Activated gamma-delta T cell treated with anti-CD3 and anti-CD28 coated beads, Interleukin-2, amount 50 U/mL, for 16 hours (primary cell): ENCODE results near the gene SLC24A3.

Experiments used
- DNase-seq: peaks from one replicate; pipeline ENCODE4 v3.0.0-alpha.2; 2020; ENCODE audit warnings: low read depth

Gene SLC24A3

DNA sequence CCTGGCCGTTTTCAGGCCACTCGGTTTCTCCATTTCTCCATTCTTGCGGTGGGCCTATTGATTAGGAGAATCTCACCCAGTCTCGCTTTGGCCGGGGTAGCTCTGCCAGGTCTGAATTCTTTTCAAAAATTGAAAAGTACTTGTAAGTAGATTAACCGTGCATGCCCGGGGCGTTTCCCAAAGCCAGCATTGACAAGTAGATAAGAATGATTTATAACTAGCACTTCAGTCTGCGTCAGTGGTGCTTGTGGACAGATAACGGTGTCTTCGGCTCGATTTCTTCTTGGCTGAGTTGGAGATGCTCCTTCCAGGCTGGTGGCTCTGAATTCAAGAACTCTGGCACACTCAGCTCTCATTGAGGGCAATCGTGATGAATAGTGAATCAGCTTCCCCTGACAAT, 29.0 kb downstream of the SLC24A3 start:
- DNase-seq: no peak

GRCh38 chr20:19244291-19244690, 31.8 kb downstream of the SLC24A3 start:
- no peak for DNase-seq

GRCh38 chr20:19249106-19249879, 36.9 kb downstream of the SLC24A3 start:
- DNase-seq: no peak

DNA sequence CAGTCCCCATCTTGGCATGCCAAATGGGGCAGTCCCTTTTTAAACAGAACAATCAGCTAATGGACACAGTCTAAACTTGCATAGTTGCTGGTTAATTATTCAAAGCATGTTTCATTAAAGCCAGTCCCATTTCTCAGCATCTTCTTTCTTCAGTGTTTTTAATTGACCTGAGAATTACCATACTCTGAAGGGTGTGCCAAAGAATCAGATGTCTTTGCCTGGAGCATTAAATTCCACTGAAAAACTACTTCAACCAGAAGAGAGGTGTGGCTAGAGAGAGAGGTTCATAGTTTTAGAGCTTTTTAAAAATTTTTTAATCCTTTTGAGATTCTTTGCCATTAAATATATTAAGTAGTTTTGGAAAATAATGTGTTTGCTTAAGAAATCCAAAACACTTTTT, 37.9 kb downstream of the SLC24A3 start:
- DNase-seq: no peak

GRCh38 chr20:19251506-19251905, 39.1 kb downstream of the SLC24A3 start:
- no peak for DNase-seq

DNA sequence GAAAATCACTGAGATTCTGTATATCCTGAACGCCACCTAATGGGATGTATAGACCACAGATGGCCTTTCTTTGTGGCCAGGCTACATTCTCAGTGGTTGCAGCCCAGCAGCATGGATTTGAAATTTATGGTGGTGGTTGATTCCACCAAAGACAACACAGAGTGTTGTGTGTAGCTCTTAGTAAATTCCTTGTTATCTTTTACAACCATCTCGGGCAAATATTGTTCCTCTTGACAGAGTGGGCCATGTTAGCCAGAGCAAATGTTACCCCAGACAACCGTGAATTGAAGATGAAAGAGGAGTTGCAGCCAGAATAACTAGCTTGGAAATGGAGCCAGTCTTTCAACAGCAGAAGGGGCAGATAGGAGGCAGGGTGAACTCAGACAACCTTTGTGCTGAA, 39.5 kb downstream of the SLC24A3 start:
- DNase-seq: no peak

DNA sequence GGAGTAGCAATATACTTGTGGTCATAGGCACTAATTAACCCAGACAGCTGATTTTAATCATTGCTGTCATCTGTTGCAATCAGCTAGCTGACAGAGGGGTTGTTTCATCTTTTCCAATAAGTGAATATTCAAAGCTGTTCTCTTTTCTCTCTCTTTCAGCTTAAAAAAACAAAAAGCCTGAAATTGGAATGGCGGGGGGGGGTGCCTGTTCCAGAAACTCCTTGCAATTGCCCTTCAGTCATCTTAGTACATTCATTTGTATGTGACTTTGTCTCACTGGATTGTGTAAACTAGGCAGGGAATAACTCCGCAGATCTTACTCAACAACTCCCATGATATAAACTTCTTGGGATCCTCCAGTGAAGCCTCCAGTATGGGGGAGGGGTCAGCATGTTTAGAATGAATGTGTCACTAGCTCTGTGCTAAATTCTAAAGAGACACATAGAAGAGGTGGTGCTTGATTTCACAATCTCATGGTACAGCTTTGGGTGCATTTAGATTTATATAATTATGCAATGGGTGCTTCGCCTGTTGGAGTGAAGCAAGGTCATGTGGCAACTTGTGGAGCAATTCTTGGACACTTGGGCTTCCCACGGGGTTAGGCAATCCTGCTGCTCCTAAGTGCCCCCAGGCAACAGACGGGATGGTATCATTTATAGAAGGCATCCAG, 40.1 kb downstream of the SLC24A3 start:
- no peak for DNase-seq

DNA sequence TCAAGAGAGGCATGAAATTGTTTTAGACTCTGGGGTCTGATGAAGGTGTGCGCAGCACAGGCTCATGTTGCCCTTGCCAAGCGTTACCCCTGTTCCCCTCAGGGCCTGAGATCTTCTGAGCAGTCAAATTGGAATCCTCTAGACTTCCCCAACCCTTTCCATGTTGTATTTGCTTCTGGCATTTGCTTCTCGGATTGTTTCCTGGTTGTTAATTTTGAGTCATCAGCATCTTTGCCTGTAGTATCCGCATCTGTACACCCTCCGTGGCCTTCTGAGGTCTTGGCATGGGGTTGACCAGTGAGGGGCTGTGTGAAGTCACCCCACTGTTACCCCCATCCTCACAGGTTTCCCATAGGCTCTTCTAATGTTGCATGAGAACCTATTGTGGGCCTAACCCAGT, 40.9 kb downstream of the SLC24A3 start:
- DNase-seq: no peak

- no peak for DNase-seq
Observed at GRCh38 chr20:19253916-19254820, 41.7 kb downstream of the SLC24A3 start.

DNA sequence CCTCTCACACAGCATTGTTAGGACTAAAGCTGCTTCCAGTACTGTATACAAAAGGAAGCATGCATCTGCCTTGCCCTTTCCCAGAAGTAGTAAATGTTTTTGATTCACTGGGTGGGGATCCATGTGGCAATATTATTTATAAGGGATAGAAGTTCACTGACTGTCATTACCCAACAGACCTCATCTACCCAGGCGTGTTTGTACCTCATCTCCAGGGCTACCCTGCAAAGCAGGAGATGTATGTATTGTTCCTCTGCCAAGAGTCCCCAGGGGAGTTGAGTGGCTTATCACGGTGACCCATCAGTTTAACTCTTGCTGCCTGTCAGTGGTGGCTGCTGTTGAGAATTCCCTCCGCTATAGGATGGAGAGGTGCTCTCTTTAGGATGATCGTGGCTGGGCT, 42.5 kb downstream of the SLC24A3 start:
- no peak for DNase-seq

DNA sequence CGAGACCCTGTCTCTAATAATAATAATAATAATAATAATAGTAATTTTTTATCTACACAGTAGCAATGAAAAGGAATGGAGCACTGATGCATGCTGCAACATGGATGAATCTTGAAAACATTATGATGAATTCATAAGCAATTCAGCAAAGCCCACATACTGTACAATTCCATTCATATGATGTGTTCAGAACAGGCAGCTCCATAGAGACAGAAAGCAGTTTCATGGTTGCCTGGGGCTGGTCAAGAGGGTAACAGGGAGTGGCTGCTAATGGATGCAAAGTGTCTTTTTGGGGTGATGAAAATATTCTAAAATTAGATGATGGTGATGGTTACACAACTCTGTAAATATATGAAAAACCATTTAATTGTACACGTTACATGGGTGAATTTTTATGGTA, 43.6 kb downstream of the SLC24A3 start:
- DNase-seq: no peak

GRCh38 chr20:19256906-19257595, 44.6 kb downstream of the SLC24A3 start:
- DNase-seq: no peak

DNA sequence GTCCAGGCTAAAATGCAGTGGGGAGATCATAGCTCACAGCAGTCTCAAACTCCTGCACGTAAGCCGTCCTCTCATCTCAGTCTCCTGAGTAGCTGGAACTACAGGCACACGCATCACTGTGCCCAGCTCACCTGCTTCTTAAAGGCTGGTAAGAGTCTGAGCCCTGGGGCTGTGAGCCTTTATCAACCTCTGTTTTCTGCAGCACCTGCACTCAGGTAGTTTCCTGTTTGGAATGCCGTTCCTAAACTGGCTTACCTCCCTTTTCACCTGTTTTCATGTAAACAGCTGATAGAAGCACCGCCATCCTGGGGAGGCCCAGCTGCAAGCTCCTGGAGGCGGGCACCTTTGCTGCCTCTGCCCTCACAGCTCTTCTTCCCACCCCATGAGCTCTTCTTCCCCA, 45.4 kb downstream of the SLC24A3 start:
- DNase-seq: no peak

DNA sequence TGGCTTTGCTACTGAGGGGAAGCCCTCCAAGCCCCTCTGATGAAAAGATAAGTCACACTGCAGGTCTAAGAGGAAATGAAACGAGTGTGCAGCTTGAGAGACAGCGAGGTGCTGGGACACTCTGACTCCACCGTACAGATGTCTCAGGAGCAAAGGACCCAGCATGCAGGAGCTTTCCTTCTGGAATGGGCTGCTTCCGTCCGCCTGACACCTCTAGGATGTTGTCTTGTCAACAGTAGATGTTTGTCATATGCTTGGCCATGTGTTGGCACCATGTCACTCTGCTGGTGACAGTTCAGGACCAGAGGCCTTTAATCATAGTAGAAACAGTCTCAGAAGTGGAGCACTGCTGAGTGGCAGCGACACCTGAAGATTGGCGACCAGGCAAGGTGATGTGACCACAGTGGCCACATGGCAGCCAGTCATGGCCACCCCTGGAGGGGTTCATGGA, 46.7 kb downstream of the SLC24A3 start:
- no peak for DNase-seq

DNA sequence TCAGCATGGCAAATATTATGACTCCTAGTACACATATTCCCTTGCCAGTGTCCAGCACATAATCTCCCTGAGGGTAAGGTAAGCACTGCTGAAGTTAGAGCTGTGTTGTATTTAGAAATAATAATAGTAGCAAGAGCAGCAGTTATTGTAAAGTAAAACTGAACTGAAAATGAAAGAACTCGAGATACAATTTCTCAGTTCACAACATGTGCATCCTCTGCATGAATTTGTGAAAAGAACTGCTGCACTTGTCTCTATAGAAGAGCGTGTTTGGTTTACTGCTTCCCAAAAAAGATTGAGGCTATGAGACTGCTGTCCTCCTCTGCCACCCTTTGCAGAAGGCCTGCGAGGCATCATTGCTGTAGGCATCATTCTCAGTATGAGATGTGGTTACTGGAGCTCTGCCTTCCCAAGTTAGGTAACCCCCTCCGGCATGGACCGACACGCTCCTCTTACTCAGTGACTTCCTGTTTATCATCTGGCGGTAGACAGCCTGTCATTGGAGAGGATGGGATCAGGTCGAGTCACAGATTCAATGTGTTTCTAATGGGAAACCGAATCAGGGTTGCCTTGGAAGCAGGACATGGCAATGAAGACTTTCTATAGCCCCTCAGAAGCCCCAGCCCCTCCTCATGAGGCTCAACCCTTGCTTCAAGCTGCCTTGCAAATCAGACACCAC, 48.1 kb downstream of the SLC24A3 start:
- DNase-seq: no peak

DNA sequence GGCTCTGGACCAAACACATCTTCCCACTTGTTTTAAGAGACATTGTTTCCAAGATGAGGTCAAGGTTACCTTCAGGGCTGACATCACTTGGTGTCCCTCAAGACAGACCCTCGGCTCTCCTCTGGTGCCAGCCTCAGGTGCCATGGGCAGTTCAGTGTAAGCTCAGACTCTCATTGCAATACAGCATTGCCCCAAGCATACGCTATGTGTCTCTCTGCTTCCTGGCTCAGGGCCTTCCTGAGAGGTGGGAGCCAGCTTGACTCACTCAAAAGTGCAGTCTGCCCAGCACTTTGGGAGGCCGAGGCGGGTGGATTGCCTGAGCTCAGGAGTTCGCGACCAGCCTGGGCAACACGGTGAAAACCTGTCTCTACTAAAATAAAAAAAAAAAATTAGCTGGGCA, 51.7 kb downstream of the SLC24A3 start:
- DNase-seq: no peak

- DNase-seq: no peak
Observed at GRCh38 chr20:19265646-19266374, 53.4 kb downstream of the SLC24A3 start.

- no peak for DNase-seq
Observed at GRCh38 chr20:19268426-19268825, 56.0 kb downstream of the SLC24A3 start.

GRCh38 chr20:19269737-19270340, 57.4 kb downstream of the SLC24A3 start:
- no peak for DNase-seq
